ENCODE results near the gene ANKRD35.
"Not testable (repeated sequence)": the region's sequence is repeated elsewhere in the genome, so short reads cannot be mapped to it uniquely, and the experiment has no call there.

Gene ANKRD35

GRCh38 chr1:145849356-145850160 is 36.1 kb downstream of the ANKRD35 start:
- 0 out of 2 replicates have a peak, but pooled peaks cover 4% of the 10 kb centered on the region for H3K27me3 ChIP-seq (ENCODE audit: control insufficient read depth, insufficient read depth, low read length)
- H3K9me3 ChIP-seq (ENCODE audit: control insufficient read depth, insufficient read depth, low read length), result no peaks in the 10 kb centered on the region
- no peak overlapping the region for H3K9ac ChIP-seq (ENCODE audit: low read depth, low read length)
- no peak overlapping the region for H3K4me3 ChIP-seq (ENCODE audit: low read depth, low read length)
- H3K36me3 ChIP-seq (ENCODE audit: control insufficient read depth, insufficient read depth, low read length), result peaks cover 67% of the 10 kb centered on the region
- peaks cover 5% of the 10 kb centered on the region; the same call in 1 of the 2 replicates for H3K4me1 ChIP-seq (ENCODE audit: control insufficient read depth, insufficient read depth, low read length)
- H3K27ac ChIP-seq (ENCODE audit: low read depth, low read length), result no peak overlapping the region

GRCh38 chr1:145847827-145848226 is 37.8 kb downstream of the ANKRD35 start:
- H3K4me3 ChIP-seq (ENCODE audit: low read depth, low read length), result no peak overlapping the region
- peaks cover 5% of the 10 kb centered on the region; the same call in 1 of the 2 replicates for H3K4me1 ChIP-seq (ENCODE audit: control insufficient read depth, insufficient read depth, low read length)
- H3K36me3 ChIP-seq (ENCODE audit: control insufficient read depth, insufficient read depth, low read length), result peaks cover 58% of the 10 kb centered on the region
- H3K27ac ChIP-seq (ENCODE audit: low read depth, low read length), result no peak overlapping the region
- H3K9ac ChIP-seq (ENCODE audit: low read depth, low read length), result no peak overlapping the region
- no peaks in the 10 kb centered on the region for H3K9me3 ChIP-seq (ENCODE audit: control insufficient read depth, insufficient read depth, low read length)
- 0 out of 2 replicates have a peak, but pooled peaks cover 4% of the 10 kb centered on the region for H3K27me3 ChIP-seq (ENCODE audit: control insufficient read depth, insufficient read depth, low read length)

GRCh38 chr1:145846201-145846612 is 39.5 kb downstream of the ANKRD35 start:
- H3K9me3 ChIP-seq (ENCODE audit: control insufficient read depth, insufficient read depth, low read length), result no peaks in the 10 kb centered on the region
- 0 out of 2 replicates have a peak, but pooled peaks cover 4% of the 10 kb centered on the region for H3K27me3 ChIP-seq (ENCODE audit: control insufficient read depth, insufficient read depth, low read length)
- H3K9ac ChIP-seq (ENCODE audit: low read depth, low read length), result peak overlapping the region; percentile 68
- H3K4me1 ChIP-seq (ENCODE audit: control insufficient read depth, insufficient read depth, low read length), result peaks cover 5% of the 10 kb centered on the region; the same call in 1 of the 2 replicates
- H3K4me3 ChIP-seq (ENCODE audit: low read depth, low read length), result peak overlapping the region; percentile 77
- peaks cover 62% of the 10 kb centered on the region for H3K36me3 ChIP-seq (ENCODE audit: control insufficient read depth, insufficient read depth, low read length)
- H3K27ac ChIP-seq (ENCODE audit: low read depth, low read length), result no peak overlapping the region

- Histone ChIP-seq H3K9ac (ENCODE audit: low read depth, low read length) (peak within 1 kb of the TSS; percentile 68), H3K27ac (ENCODE audit: low read depth, low read length) (peak within 1 kb of the TSS; percentile 52), H3K4me3 (ENCODE audit: low read depth, low read length) (peak within 1 kb of the TSS; percentile 77), H3K36me3 (ENCODE audit: control insufficient read depth, insufficient read depth, low read length) (peaks cover 62% of the 10 kb centered on the region), H3K27me3 (ENCODE audit: control insufficient read depth, insufficient read depth, low read length) (0 out of 2 replicates have a peak, but pooled peaks cover 4% of the 10 kb centered on the region), H3K9me3 (ENCODE audit: control insufficient read depth, insufficient read depth, low read length) (no peaks in the 10 kb centered on the region), H3K4me1 (ENCODE audit: control insufficient read depth, insufficient read depth, low read length) (peaks cover 5% of the 10 kb centered on the region; the same call in 1 of the 2 replicates)
These were observed 40.0 kb downstream of the ANKRD35 start, which contains the start of gene NUDT17 for GRCh38 chr1:145845514-145846161. Gene NUDT17, plus strand, starts transcription at chr1:145845630. Its CDS starts 11 bp downstream, at chr1:145845641.

- Histone ChIP-seq H3K27ac (ENCODE audit: low read depth, low read length) (no peak overlapping the region), H3K36me3 (ENCODE audit: control insufficient read depth, insufficient read depth, low read length) (peaks cover 60% of the 10 kb centered on the region), H3K4me3 (ENCODE audit: low read depth, low read length) (peak overlapping the region; percentile 77), H3K27me3 (ENCODE audit: control insufficient read depth, insufficient read depth, low read length) (0 out of 2 replicates have a peak, but pooled peaks cover 4% of the 10 kb centered on the region), H3K9ac (ENCODE audit: low read depth, low read length) (no peak overlapping the region), H3K9me3 (ENCODE audit: control insufficient read depth, insufficient read depth, low read length) (no peaks in the 10 kb centered on the region), H3K4me1 (ENCODE audit: control insufficient read depth, insufficient read depth, low read length) (peaks cover 5% of the 10 kb centered on the region; the same call in 1 of the 2 replicates)
These were observed 40.5 kb downstream of the ANKRD35 start for GRCh38 chr1:145845144-145845513.

- Histone ChIP-seq H3K27me3 (ENCODE audit: control insufficient read depth, insufficient read depth, low read length) (0 out of 2 replicates have a peak, but pooled peaks cover 4% of the 10 kb centered on the region), H3K4me1 (ENCODE audit: control insufficient read depth, insufficient read depth, low read length) (peaks cover 5% of the 10 kb centered on the region; the same call in 1 of the 2 replicates), H3K27ac (ENCODE audit: low read depth, low read length) (no peak overlapping the region), H3K9ac (ENCODE audit: low read depth, low read length) (no peak overlapping the region), H3K36me3 (ENCODE audit: control insufficient read depth, insufficient read depth, low read length) (peaks cover 60% of the 10 kb centered on the region), H3K4me3 (ENCODE audit: low read depth, low read length) (no peak overlapping the region), H3K9me3 (ENCODE audit: control insufficient read depth, insufficient read depth, low read length) (no peaks in the 10 kb centered on the region)
These were observed 42.6 kb downstream of the ANKRD35 start for GRCh38 chr1:145843031-145843430.

- no peak overlapping the region for H3K27ac ChIP-seq (ENCODE audit: low read depth, low read length)
- H3K4me1 ChIP-seq (ENCODE audit: control insufficient read depth, insufficient read depth, low read length), result no peaks in the 10 kb centered on the region
- no peak overlapping the region for H3K4me3 ChIP-seq (ENCODE audit: low read depth, low read length)
- H3K9ac ChIP-seq (ENCODE audit: low read depth, low read length), result no peak overlapping the region
- peaks cover 98% of the 10 kb centered on the region for H3K36me3 ChIP-seq (ENCODE audit: control insufficient read depth, insufficient read depth, low read length)
- no peaks in the 10 kb centered on the region for H3K27me3 ChIP-seq (ENCODE audit: control insufficient read depth, insufficient read depth, low read length)
- no peaks in the 10 kb centered on the region for H3K9me3 ChIP-seq (ENCODE audit: control insufficient read depth, insufficient read depth, low read length)
These were observed 48.0 kb downstream of the ANKRD35 start for GRCh38 chr1:145837656-145838055.

GRCh38 chr1:145830810-145831209 is 54.9 kb downstream of the ANKRD35 start:
- peaks cover 96% of the 10 kb centered on the region for H3K36me3 ChIP-seq (ENCODE audit: control insufficient read depth, insufficient read depth, low read length)
- not testable (repeated sequence) for H3K27ac ChIP-seq (ENCODE audit: low read depth, low read length); H3K4me1 ChIP-seq (ENCODE audit: control insufficient read depth, insufficient read depth, low read length)

GRCh38 chr1:145828367-145829026 is 57.2 kb downstream of the ANKRD35 start:
- Histone ChIP-seq H3K9me3 (ENCODE audit: control insufficient read depth, insufficient read depth, low read length) (no peaks in the 10 kb centered on the region), H3K27ac (ENCODE audit: low read depth, low read length) (no peak overlapping the region), H3K4me1 (ENCODE audit: control insufficient read depth, insufficient read depth, low read length) (no peaks in the 10 kb centered on the region), H3K27me3 (ENCODE audit: control insufficient read depth, insufficient read depth, low read length) (no peaks in the 10 kb centered on the region), H3K9ac (ENCODE audit: low read depth, low read length) (no peak overlapping the region), H3K36me3 (ENCODE audit: control insufficient read depth, insufficient read depth, low read length) (peaks cover 77% of the 10 kb centered on the region), H3K4me3 (ENCODE audit: low read depth, low read length) (no peak overlapping the region)

More at GRCh38 chr1:145830810-145831209, 54.9 kb downstream of the ANKRD35 start:
- H3K4me3 ChIP-seq (ENCODE audit: low read depth, low read length); H3K27me3 ChIP-seq (ENCODE audit: control insufficient read depth, insufficient read depth, low read length); H3K9ac ChIP-seq (ENCODE audit: low read depth, low read length); H3K9me3 ChIP-seq (ENCODE audit: control insufficient read depth, insufficient read depth, low read length): not testable (repeated sequence)

- H3K27me3 ChIP-seq (ENCODE audit: control insufficient read depth, insufficient read depth, low read length), result no peaks in the 10 kb centered on the region
- no peaks in the 10 kb centered on the region for H3K9me3 ChIP-seq (ENCODE audit: control insufficient read depth, insufficient read depth, low read length)
- no peak overlapping the region for H3K27ac ChIP-seq (ENCODE audit: low read depth, low read length)
- peaks cover 72% of the 10 kb centered on the region for H3K36me3 ChIP-seq (ENCODE audit: control insufficient read depth, insufficient read depth, low read length)
- H3K4me1 ChIP-seq (ENCODE audit: control insufficient read depth, insufficient read depth, low read length), result no peaks in the 10 kb centered on the region
- no peak overlapping the region for H3K9ac ChIP-seq (ENCODE audit: low read depth, low read length)
- H3K4me3 ChIP-seq (ENCODE audit: low read depth, low read length), result no peak overlapping the region
These were observed 57.7 kb downstream of the ANKRD35 start for GRCh38 chr1:145827966-145828365.
